SHP77 (cell line): Measurements from ENCODE around the gene ABCG2.

Source experiments
- DNase-seq, 2 experiments: peaks; one replicate each; lab custom pipeline; 2025; lab: John Stamatoyannopoulos, UW

Gene ABCG2

GRCh38 chr4:88158489-88159228, at the start of gene ABCG2:
Gene ABCG2 (minus strand): TSS chr4:88158639. CDS start chr4:88139995, 18,644 bp downstream.
- no peak for DNase-seq

GRCh38 chr4:88208156-88208555, 49.7 kb upstream of the ABCG2 start:
- DNase-seq, result no peak

- DNase-seq, result no peak
Observed at GRCh38 chr4:88207171-88207570, 48.7 kb upstream of the ABCG2 start.

- no peak for DNase-seq
Observed at GRCh38 chr4:88204882-88205281, 46.4 kb upstream of the ABCG2 start.

- DNase-seq, result no peak
Observed at GRCh38 chr4:88202443-88202842, 44.0 kb upstream of the ABCG2 start.

GRCh38 chr4:88200186-88200585, 41.7 kb upstream of the ABCG2 start:
- DNase-seq, result no peak

GRCh38 chr4:88196523-88197185, 38.2 kb upstream of the ABCG2 start:
- no peak for DNase-seq

GRCh38 chr4:88196013-88196365, 37.5 kb upstream of the ABCG2 start:
- DNase-seq, result no peak

GRCh38 chr4:88195328-88196012, 37.0 kb upstream of the ABCG2 start:
- no peak for DNase-seq

GRCh38 chr4:88191404-88191803, 33.0 kb upstream of the ABCG2 start:
- no peak for DNase-seq

- no peak for DNase-seq
Observed at GRCh38 chr4:88189881-88190585, 31.6 kb upstream of the ABCG2 start.

- DNase-seq, result no peak
Observed at GRCh38 chr4:88189418-88189738, 30.9 kb upstream of the ABCG2 start.

GRCh38 chr4:88188738-88189417, 30.4 kb upstream of the ABCG2 start:
- no peak for DNase-seq

- DNase-seq, result no peak
Observed at GRCh38 chr4:88187766-88188165, 29.3 kb upstream of the ABCG2 start.

GRCh38 chr4:88185906-88186305, 27.5 kb upstream of the ABCG2 start:
- DNase-seq, result no peak

- DNase-seq, result no peak
Observed at GRCh38 chr4:88179261-88179660, 20.8 kb upstream of the ABCG2 start.

GRCh38 chr4:88178626-88179231, 20.3 kb upstream of the ABCG2 start:
- DNase-seq, result no peak

GRCh38 chr4:88177983-88178625, 19.7 kb upstream of the ABCG2 start:
- no peak for DNase-seq

GRCh38 chr4:88172987-88173386, 14.5 kb upstream of the ABCG2 start:
- DNase-seq, result no peak

GRCh38 chr4:88171206-88171605, 12.8 kb upstream of the ABCG2 start:
- DNase-seq, result no peak

- no peak for DNase-seq
Observed at GRCh38 chr4:88169298-88169697, 10.9 kb upstream of the ABCG2 start.
